HG02840 (cell line): ENCODE results near the gene DCAF7.

Experiments
- ATAC-seq: cut with Tn5 transposase; IDR thresholded peaks from one replicate; pipeline ENCODE4 v1.9.1; 2021; ENCODE audit warnings: mild to moderate bottlenecking, moderate library complexity, moderate number of reproducible peaks; ENCODE audit not compliant: unreplicated experiment, low FRiP score

DCAF7 gene

DNA sequence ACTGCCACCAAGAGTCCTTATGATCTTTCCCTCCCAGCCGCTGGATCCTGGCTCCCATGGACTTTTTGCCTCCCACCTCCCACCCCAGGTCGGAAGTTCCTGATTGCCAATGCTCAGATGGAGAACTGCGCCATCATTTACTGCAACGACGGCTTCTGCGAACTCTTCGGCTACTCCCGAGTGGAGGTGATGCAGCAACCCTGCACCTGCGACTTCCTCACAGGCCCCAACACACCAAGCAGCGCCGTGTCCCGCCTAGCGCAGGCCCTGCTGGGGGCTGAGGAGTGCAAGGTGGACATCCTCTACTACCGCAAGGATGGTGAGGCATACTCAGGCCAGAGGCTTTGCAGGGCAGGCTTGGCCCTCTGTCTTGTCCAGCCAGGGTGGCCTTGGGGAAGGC, 26.2 kb upstream of the DCAF7 start:
- ATAC-seq, result no peak

DNA sequence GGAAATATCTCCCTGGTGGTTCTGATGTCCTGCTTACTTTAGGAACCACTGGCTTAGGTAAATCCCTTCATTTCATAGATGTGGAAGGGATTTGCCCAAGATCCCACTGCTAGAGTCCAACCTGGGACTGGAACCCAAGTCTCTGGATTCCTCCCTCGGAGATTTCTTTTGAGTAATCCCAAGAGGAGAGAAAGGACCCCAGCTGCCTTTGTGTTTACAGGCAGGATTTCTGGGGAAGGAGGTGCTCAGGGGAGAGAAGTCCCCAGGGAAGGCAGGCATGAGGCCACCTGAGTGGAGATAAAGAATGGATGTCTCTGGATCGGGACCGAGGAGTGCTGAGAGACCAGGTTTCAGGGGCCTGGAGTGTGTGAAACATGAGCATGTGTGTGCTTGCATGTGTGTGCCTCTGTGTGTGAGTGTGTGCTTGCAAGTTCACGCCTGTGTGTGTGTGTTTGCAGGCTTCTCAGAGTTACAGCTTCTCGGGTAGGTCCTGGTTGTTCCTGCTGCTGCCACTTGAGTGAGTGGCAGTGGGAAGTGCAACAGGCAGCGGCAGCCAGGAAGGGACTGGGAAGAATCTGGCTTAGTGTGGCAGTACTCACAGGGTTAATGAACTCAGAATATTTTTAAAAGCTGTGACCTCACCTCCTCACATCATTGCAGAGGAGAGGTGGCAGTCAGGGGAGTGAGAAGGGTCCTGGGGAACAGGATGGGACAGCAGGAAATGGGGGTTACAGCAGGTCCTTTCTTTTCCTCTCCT, 24.9 kb upstream of the DCAF7 start:
- no peak for ATAC-seq

DNA sequence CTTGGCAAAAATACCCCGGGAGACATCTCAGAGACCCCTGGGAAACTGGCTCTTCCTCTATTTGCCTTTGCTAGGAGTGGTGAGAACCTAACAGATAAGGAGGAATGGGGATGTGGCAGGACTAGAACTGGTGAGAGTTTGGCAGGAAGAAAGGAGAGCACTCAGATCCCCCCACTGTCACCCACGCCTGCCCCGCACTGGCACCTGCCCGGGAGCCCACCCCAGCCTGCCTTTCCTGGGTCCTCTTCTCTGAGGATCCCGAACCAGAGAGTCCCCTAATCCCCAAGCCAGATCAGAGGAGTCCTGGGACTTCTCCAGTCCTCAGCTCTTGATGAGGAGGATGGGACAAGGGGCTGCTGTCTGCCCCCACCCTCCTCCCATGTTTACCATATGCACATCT, 23.4 kb upstream of the DCAF7 start:
- no peak for ATAC-seq

DNA sequence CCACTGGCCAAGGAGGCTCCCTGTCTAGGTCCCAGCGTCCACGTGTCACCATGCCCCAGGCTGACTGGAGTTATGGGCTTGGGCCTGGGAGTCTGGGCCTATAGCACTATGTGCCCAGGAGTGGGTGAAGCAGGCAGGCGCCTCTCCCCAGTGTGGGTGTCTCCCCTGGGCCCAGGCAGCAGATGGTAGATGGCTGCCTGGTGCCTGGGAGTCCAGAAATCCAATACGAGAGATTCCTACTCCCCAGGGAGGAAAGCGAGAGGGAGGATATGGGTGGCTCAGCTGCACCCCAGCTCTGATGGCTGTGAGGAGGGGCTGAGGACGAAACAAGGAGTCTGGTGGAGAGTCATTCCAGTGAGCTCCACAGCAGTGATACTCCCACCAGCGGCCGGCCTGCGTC, 22.1 kb upstream of the DCAF7 start:
- ATAC-seq, result no peak

DNA sequence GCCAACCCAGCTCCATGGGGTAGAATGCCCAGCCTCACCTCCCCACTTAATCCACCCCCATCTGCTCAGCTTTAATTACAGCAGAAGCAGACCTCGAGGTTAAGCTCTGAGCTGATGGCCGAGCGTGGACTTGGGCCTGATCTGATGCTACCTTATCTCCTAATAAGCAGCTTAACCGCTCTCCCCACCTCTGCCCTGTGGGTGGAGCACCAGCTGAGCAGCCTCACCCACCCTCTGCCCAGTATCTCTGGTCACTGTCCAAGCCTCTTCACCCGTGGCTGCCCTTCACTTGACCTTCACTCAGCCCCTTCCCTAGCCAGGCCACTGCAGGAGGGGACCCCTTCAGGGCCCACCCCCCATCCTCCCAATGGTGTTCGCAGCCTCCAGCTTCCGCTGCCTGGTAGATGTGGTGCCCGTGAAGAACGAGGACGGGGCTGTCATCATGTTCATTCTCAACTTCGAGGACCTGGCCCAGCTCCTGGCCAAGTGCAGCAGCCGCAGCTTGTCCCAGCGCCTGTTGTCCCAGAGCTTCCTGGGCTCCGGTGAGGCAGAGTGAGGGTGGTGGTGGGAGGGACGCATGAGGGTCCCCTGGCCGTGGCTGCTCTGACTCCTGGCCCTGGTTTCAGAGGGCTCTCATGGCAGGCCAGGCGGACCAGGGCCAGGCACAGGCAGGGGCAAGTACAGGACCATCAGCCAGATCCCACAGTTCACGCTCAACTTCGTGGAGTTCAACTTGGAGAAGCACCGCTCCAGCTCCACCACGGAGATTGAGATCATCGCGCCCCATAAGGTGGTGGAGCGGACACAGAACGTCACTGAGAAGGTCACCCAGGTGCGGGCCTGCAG, 20.3 kb upstream of the DCAF7 start:
- no peak for ATAC-seq

DNA sequence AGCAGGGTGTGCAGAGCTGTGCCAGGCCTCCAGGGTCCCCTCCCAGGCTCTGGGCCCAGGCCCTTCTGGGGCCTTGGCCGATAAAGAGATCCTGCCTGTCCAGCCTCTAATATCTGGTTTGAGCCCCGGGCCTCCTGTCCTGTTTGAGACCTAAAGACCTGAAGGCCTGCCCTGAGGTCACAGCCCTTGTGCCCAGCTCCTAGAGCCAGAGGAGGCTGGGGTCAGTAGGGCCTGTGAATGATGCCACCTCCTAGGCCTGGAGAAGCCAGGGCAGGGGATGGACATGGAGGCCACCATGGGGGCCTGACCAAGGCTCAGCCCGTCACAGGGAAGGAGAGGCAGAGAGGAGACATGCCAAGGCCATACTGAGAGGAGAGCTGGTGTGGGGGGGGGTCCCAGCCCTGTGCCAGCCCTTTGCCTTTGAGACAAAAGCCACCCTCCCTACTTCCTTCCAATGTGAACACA, 19.7 kb upstream of the DCAF7 start:
- no peak for ATAC-seq

DNA sequence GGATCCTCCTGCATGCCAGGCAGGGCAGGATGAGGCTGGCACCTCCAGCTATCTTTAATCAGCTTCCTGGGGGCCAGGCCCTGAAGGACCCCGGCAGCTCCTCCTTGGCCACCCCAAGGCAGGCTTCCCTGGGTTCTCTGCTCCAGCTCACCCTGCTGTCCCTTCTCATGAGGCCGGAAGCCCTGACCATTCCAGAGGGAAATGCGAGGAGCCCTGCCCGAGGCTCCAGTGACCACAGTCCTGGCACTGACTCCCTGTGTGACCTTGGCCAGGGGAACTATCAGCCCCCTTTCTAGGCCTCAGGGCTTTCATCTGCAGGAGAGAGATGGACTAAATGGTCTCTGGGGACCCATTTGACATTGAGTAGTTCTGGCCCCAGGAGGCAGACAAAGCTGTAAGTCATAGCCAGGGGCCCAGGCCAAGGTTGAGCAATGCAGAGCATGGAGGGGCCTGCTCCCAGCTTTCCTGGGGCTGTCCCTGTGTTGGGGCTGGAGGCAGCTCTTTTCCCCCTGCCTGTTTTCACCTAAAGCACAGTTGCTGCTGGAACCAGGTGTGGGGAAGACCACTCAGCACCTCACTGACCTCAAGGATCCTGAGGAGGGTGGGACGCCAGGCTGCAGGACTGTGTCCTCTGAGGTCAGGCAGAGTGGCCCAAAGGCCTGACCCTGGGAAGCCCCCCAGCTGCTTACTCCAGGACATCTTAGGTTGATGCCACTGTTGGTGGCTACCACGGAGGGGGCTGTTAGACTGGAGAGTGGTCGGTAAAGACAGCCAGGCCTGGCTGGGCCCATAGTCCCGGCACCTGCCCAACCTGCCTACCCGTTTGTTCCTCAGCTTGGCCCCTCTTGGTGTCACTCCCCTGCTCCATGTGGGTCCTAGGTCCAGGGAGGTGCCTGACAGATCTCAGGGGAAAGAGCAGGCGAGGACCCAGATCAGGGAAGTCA, 19.0 kb upstream of the DCAF7 start:
- no peak for ATAC-seq

DNA sequence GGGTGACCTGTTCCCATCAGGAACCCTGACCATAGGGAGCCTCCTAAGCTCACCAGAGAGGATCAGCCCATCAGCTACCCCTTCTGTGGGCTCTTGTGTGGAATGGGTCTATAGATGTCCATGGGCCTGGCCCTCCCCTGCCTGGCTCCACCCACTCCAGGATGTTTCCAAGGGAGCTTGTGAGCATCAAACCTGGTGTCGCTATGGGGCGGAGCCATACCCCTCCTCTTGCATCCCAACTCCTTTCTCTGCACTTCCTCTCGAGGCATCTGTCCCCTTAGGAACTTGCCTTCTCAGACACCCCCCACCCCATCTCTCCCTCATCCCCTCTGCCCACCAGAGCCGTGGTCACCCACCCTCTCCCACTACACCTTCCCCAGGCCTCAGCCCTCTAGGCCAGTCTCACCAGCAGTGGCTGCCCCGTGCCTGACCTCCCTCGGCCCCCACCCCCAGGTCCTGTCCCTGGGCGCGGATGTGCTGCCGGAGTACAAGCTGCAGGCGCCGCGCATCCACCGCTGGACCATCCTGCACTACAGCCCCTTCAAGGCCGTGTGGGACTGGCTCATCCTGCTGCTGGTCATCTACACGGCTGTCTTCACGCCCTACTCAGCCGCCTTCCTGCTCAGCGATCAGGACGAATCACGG, 16.7 kb upstream of the DCAF7 start:
- no peak for ATAC-seq

DNA sequence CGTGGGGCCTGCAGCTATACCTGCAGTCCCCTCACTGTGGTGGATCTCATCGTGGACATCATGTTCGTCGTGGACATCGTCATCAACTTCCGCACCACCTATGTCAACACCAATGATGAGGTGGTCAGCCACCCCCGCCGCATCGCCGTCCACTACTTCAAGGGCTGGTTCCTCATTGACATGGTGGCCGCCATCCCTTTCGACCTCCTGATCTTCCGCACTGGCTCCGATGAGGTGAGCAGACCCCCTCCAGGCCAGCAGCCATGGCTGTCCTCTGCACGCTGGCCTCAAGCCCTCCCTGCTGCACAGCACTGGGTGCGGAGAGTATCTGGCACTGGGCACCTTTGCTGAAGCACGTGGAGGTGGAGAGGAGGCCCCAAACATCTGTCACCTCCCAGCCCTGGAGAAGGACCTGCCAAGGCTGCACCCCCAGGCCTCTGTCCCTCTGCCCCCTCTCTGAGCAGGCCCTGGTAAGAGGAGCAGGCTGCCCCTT, 16.2 kb upstream of the DCAF7 start:
- ATAC-seq, result no peak

DNA sequence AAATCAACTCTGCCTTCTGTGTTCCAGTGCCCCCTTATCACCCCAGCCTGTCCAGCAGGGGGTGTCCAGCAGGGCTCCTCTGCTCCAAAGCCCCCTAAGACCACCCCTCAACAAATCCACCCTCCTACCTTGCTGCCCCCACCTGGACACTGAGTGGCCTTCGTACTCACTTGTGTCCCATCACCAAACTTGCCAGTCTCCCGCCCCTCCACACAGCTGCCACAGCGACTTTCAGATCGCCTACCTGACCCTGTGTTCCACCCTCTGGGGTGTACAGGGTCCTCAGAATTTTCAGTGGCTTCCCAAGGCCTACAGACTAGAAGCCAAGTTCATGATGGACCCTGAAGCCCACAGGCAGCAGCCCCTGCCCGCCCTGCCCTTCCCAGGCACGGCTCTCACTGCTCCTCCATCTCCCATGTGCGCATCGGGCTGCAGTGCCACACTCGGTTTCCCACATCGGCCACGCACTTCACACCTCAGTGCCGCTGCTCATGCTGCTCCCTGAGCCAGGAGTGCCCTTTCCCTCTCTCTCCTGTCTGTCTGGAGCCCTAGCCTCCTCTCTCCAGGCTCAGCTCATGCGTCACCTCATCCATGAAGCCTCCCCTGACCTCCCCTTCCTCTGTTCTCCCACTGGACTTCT, 15.3 kb upstream of the DCAF7 start:
- no peak for ATAC-seq

DNA sequence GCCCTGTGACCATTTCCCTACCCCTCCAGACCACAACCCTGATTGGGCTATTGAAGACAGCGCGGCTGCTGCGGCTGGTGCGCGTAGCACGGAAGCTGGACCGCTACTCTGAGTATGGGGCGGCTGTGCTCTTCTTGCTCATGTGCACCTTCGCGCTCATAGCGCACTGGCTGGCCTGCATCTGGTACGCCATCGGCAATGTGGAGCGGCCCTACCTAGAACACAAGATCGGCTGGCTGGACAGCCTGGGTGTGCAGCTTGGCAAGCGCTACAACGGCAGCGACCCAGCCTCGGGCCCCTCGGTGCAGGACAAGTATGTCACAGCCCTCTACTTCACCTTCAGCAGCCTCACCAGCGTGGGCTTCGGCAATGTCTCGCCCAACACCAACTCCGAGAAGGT, 14.6 kb upstream of the DCAF7 start:
- no peak for ATAC-seq

DNA sequence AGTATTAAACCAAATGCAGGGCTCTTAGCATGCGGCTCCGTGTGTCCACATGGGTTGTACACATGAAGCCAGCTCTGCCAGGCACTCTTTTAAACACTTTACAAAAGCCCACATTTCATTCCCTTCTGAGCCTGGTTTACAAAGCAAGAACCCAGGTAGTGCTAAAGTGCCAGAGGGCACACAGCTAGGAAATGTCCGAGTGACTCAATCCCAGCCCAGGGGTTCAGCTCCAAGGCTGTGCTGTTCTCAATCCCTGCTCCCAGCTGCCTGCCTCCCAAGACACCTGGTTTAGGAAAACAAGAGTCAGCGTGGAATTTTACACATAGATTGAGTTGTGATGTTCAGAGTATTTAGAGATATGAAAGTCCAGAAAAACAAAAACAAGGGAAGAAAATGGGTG, 13.3 kb upstream of the DCAF7 start:
- no peak for ATAC-seq

DNA sequence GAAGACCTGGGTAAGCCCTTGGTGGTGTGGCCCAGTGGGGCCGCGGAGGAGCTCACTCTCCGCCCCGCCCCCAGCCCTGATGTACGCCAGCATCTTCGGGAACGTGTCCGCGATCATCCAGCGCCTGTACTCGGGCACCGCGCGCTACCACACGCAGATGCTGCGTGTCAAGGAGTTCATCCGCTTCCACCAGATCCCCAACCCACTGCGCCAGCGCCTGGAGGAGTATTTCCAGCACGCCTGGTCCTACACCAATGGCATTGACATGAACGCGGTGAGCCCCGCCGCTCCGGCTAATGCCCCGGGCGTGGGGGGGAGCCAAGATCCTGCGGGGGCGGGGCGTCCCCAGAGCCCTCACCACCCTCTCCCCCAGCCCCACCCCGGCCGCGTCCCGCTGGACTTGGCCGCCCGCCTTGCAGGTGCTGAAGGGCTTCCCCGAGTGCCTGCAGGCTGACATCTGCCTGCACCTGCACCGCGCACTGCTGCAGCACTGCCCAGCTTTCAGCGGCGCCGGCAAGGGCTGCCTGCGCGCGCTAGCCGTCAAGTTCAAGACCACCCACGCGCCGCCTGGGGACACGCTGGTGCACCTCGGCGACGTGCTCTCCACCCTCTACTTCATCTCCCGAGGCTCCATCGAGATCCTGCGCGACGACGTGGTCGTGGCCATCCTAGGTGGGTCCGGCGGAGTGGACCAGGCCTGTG, 12.1 kb upstream of the DCAF7 start:
- ATAC-seq, result no peak

DNA sequence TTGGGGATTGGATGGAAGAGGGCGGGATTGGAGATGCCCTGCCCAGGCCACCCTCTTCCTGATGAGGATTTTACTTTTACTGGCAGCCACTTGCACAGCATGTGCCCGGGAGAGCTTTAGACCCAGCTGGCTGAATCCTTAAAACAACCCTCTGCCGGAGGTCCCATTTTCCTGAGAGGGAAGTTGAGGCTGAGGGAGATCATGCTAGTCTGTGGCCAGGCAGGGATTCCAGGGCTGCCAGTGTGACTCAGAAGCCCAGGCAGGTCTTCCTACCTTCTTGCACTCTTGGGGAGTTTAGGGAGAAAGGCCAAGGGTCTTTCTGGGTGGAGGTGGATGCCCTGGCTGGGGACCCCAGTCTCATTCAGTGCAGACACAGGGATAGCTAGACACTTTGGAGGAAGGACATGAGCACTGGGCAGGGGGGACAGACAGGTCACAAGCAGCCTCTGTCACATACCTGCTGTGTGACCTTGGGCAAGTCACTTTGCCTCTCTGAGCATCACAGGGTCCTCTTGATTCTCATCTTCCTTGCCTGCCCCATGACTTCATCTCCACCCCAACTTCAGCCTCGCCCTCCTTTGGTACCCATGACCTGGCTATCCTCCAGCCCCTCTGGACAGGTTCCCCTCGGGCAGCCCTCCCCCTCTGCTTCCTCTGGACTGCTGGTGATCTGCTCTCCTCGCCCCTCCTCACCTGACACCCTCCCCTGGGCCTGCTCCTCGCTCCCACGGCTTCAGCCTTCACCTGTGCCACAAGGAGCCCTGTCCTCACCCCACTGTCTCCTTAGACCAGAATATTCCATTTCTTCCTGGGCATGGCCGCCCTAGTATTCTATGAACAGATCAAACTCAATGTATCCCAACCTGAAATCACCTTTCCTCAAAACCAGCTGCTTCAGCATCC, 11.3 kb upstream of the DCAF7 start:
- ATAC-seq, result no peak

DNA sequence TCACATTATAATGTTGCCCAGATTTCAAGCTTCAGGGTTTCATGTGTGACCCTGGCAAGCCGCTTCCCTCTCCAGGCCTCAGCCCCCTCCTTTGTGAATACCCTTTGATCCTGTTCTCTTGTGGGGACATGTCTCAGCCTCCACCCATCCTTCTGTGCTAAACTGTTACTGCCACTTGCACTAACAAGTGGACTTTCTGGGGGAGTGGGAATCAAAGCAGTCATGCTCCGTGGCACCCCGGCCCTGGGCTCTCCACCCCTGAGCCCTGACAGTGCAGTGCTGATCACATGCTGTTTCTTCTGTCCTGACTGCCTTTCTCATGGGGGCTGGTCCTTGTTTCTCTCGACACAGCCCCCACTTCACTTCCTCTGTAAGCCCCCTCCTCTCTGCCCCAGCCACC, 9.7 kb upstream of the DCAF7 start:
- ATAC-seq, result no peak

DNA sequence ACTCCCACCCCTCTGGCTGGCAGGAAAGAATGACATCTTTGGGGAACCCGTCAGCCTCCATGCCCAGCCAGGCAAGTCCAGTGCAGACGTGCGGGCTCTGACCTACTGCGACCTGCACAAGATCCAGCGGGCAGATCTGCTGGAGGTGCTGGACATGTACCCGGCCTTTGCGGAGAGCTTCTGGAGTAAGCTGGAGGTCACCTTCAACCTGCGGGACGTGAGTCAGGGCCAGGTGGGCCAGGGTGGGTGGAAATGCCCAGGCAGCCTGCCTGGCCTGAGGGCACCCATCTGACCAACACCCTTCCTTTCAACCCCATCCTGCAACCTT, 8.1 kb upstream of the DCAF7 start:
- ATAC-seq, result no peak

DNA sequence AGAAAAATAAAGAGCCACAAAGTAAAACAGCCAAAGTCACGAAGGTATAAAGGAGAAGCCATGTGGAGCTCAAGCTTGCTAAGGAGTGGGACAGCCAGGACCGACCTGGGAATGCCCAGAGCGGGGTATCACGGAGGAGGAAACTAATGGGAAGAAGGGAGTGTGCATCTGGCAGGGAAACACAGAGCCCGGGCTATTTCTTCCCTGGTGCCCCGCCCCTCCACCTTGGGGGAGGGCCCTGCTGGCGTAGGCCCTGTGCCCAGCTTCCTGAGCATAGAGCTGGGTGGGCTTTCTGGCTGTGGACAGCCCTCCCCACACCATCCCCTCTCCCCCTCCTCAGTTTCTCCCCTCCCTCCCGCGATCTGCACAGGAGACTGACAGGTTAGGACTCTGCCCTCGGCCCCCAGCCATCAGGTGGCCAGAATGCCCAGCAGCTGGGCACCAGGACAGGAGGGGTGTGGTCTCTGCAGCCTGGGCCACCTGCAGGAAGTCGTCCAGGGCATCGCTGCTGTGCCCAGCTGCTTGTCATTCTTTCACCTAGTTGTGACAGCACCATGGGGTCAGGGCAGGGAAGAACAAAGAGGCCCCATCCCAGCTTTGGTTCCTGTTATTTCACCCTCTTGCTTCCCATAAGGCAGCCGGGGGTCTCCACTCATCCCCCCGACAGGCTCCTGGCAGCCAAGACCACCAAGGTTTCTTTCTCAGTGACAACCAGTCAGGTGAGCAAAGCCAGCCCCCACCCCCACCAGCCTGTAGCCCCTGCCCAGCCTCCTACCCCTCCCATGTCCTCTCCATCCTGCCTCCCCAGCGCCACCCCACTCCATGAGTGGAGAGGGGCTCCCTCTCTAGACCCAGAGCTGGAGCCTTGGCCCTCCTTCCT, 7.1 kb upstream of the DCAF7 start:
- no peak for ATAC-seq
